Mucosa of descending colon (tissue), 3 donors: ENCODE measurements around the gene IFT57. TPM values are rescaled to one million over a fixed set of nuclear protein-coding genes. Genes with fewer than 3 reads are reported as not detected.

ENCODE experiments used
- ATAC-seq: fragments of 200-7000 bp; cut with Tn5 transposase; one replicate; pipeline ENCODE4 v1.9.1; 2020; ENCODE audit warnings: mild to moderate bottlenecking, moderate library complexity
- DNase-seq, 3 donors: peaks; one replicate each; pipeline ENCODE4 v3.0.0-alpha.2; 2020
- H3K36me3 ChIP-seq: fragments of 200-600 bp; one replicate; pipeline ENCODE4 v1.8.0; 2021; ENCODE audit warnings: low read depth, mild to moderate bottlenecking
- H3K4me1 ChIP-seq: fragments of 200-600 bp; one replicate; pipeline ENCODE4 v1.8.0; 2021; ENCODE audit warnings: low read depth, mild to moderate bottlenecking
- H3K4me3 ChIP-seq: fragments of 200-600 bp; one replicate; pipeline ENCODE4 v1.8.0; 2021; ENCODE audit warnings: mild to moderate bottlenecking
- H3K9me3 ChIP-seq: fragments of 200-600 bp; one replicate; pipeline ENCODE4 v1.8.0; 2021; ENCODE audit warnings: mild to moderate bottlenecking
- CTCF ChIP-seq: fragments of 200-600 bp; IDR thresholded peaks from one replicate; pipeline ENCODE4 v1.8.0; 2022; ENCODE audit warnings: antibody characterized with exemption, mild to moderate bottlenecking
- intact Hi-C, 2 donors: fragments of 100-400 bp; cut with DNase I in 1 of 2; cut with micrococcal nuclease in 1 of 2; formaldehyde crosslinking; loops; one replicate each; pipeline versions ENCODE4 v1.11.0 to v1.11.1; 2022; cut with DNase I, micrococcal nuclease
- total RNA-seq, 3 donors: library from RNA; stranded (reverse); fragmentation: NEBNext Ultra II Directional in 2 of 3; extraction: Animal tissue kit (Norgen Biotek cat#: 25700) in 2 of 3; gene quantifications; one replicate each; pipeline versions ENCODE4 v1.2.1 to v1.2.4, GENCODE V29; 2021 to 2023
- donor health status: DM: no; HTN: no; CAD: no; lungs with moderate emphysema.
- donor health status: DM: no; HTN: no; CAD: no.
- donor health status: DM: no; HTN: yes; CAD: no.

IFT57 gene
- total RNA-seq, 3 donors from 2014 or later: 45.4 to 62.9 (median 50.9) TPM

GRCh38 chr3:108239082-108239481, 16.9 kb upstream of the IFT57 start:
- no peaks in the 10 kb centered on the region for H3K36me3 ChIP-seq
- peaks cover 5% of the 10 kb centered on the region for H3K4me1 ChIP-seq
- no peak for ATAC-seq
- DNase-seq: no peak
- no peak overlapping the region for H3K4me3 ChIP-seq
- TF ChIP-seq CTCF: no peak
- intact Hi-C loops: no loop called here
- no peaks in the 10 kb centered on the region for H3K9me3 ChIP-seq

DNA sequence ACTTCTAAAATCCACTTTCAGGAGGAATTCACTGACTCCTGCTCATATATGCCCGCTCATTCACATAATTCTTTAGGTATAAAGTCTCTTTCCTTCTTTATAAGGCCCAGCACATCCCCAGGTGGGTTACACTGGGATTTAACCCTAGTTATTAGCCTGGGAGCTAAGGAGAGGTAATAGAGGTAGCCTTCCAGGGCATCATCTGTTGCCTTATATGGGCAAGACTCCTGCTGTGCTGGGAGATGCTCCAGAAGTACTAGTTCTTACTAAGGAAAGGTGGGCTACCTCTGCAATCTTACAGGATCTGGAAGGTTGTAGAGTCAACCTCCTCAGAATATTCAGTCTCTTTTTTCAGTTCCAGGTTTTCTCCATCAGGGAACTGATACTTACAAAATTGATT, 13.1 kb upstream of the IFT57 start:
- no peak overlapping the region for H3K4me3 ChIP-seq
- intact Hi-C loops: no loop called here
- TF ChIP-seq CTCF: no peak
- no peaks in the 10 kb centered on the region for H3K36me3 ChIP-seq
- H3K9me3 ChIP-seq: no peaks in the 10 kb centered on the region
- no peaks in the 10 kb centered on the region for H3K4me1 ChIP-seq
- DNase-seq: no peak
- no peak for ATAC-seq

DNA sequence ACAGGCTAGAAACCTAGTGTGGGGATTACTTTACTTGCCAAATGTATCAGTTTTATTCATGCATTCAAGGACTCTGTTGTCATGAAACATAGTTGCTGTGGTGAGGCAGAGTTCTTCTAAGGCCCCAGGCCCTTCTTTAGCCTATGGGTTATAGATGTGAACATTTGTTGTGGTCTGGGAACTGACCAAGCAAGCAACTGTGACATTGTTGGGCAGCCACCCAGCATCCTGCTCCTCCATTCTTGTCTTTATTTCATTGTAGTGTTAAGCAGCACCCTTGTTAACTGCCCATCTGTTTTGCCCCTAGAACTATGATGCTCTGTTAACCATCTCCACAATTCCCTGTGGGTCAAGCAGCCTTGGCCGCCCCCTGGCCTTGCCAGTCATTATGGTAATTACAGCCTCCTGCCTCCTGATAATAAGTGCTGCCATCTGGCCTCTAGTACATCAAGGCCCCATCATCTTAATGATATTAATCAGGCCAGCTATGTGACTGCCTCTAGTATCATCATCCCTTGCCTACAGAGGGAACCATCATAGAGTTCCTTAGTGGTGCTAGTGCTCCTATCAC, 12.2 kb upstream of the IFT57 start:
- Histone ChIP-seq H3K4me1 (no peaks in the 10 kb centered on the region), H3K4me3 (no peak overlapping the region), H3K36me3 (no peaks in the 10 kb centered on the region), H3K9me3 (no peaks in the 10 kb centered on the region)
- DNase-seq (no peak), ATAC-seq (no peak)
- intact Hi-C loops: no loop called here
- no peak for TF ChIP-seq CTCF

DNA sequence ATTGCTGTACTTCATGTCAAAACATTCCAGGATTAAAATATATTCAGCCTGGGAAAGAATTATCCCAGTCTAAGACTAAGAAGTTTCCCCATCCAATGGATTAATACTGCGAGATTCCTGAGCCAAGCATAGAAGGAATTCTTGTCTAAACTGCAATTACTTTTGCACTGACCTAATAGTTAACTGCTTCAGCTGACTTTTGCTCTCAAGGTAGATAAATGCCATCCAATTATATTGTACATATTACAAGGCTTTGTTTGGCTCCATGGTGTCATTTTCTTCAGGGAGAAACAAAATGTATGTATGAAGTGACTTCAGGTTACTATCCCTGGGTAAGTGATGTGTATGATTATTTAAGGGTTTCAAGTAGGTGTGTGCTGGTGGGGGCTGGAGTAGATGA, 6.1 kb upstream of the IFT57 start:
- Histone ChIP-seq H3K4me3 (no peak overlapping the region), H3K4me1 (no peaks in the 10 kb centered on the region), H3K36me3 (no peaks in the 10 kb centered on the region), H3K9me3 (no peaks in the 10 kb centered on the region)
- intact Hi-C loops: no loop called here
- DNase-seq: no peak
- ATAC-seq: no peak
- no peak for TF ChIP-seq CTCF

DNA sequence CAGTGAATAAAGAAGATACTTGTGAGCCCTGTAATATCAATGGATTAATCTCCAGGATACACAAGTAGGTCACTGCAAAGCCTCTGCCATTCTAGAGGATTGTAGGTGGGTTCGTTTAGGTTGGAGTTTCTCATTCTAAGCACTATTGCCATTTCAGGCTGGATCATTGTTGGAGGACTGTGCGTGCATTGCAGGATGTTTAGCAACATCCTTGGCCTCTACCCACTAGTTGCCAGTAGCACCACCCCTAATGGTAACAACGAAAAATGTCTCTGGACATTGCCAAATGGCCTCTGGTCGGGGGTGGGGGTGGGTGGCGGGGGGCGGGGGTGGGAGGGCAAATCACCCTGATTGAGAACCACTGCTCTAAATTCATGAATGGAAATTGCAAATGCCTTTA, 4.9 kb upstream of the IFT57 start:
- intact Hi-C loops: no loop called here
- no peak for ATAC-seq

More for the DNA sequence above, 4.9 kb upstream of the IFT57 start:
- TF ChIP-seq CTCF: no peak
- no peak for DNase-seq
- no peaks in the 10 kb centered on the region for H3K36me3 ChIP-seq
- no peaks in the 10 kb centered on the region for H3K9me3 ChIP-seq
- no peak overlapping the region for H3K4me3 ChIP-seq
- no peaks in the 10 kb centered on the region for H3K4me1 ChIP-seq
